LNCaP clone FGC (cell line): Measurements from ENCODE around the gene SLCO3A1.

Experiments
- DNase-seq: peaks from one replicate; pipeline ENCODE4 v3.0.0-alpha.2; 2011; ENCODE audit warnings: low read depth
- H3K4me3 ChIP-seq: 2 replicates; pipeline ENCODE4 v1.5.1; 2011; ENCODE audit warnings: mild to moderate bottlenecking, low read depth, low read length, control low read depth
- CTCF ChIP-seq: IDR thresholded peaks from 2 replicates; pipeline ENCODE4 v1.5.1; 2012; ENCODE audit warnings: mild to moderate bottlenecking; ENCODE audit not compliant: control insufficient read depth, insufficient read depth; ENCODE audit errors: extremely low read depth

Gene SLCO3A1

GRCh38 chr15:91886878-91887277 lies 33.4 kb downstream of the SLCO3A1 start:
- no peak for DNase-seq
- H3K4me3 ChIP-seq: no peak overlapping the region
- TF ChIP-seq CTCF: no peak

GRCh38 chr15:91887321-91887720 lies 33.8 kb downstream of the SLCO3A1 start:
- H3K4me3 ChIP-seq: no peak overlapping the region
- no peak for DNase-seq
- no peak for TF ChIP-seq CTCF

- TF ChIP-seq CTCF: no peak
- H3K4me3 ChIP-seq: no peak overlapping the region
- DNase-seq: no peak
These were observed 34.4 kb downstream of the SLCO3A1 start for GRCh38 chr15:91887921-91888373.

GRCh38 chr15:91889111-91889815 lies 35.8 kb downstream of the SLCO3A1 start:
- DNase-seq: no peak
- no peak for TF ChIP-seq CTCF
- no peak overlapping the region for H3K4me3 ChIP-seq

- TF ChIP-seq CTCF: no peak
- no peak overlapping the region for H3K4me3 ChIP-seq
- no peak for DNase-seq
These were observed 37.1 kb downstream of the SLCO3A1 start for GRCh38 chr15:91890614-91891013.

- DNase-seq: no peak
- no peak overlapping the region for H3K4me3 ChIP-seq
- no peak for TF ChIP-seq CTCF
These were observed 37.6 kb downstream of the SLCO3A1 start for GRCh38 chr15:91891101-91891500.

- DNase-seq: no peak
- H3K4me3 ChIP-seq: no peak overlapping the region
- TF ChIP-seq CTCF: no peak
These were observed 38.4 kb downstream of the SLCO3A1 start for GRCh38 chr15:91891788-91892345.
